ENCODE data around the gene CFAP410.
"Not testable (repeated sequence)": the region's sequence is repeated elsewhere in the genome, so short reads cannot be mapped to it uniquely, and the experiment has no call there.

Gene CFAP410

GRCh38 chr21:44283948-44284347 lies 55.2 kb downstream of the CFAP410 start:
- no peak for FAIRE-seq

- not testable (repeated sequence) for FAIRE-seq
Observed at GRCh38 chr21:44283211-44283785, 55.9 kb downstream of the CFAP410 start.

GRCh38 chr21:44282370-44282769 lies 56.8 kb downstream of the CFAP410 start:
- FAIRE-seq, result no peak

GRCh38 chr21:44281801-44282200 lies 57.4 kb downstream of the CFAP410 start:
- FAIRE-seq, result no peak

GRCh38 chr21:44279354-44280260 lies 59.6 kb downstream of the CFAP410 start:
- FAIRE-seq, result no peak

All from endometrium (tissue), 2 donors.